ENCODE data around the gene ZSCAN22. TPM values are rescaled to one million over a fixed set of nuclear protein-coding genes. Genes with fewer than 3 reads are reported as not detected.
"Not testable (repeated sequence)": the region's sequence is repeated elsewhere in the genome, so short reads cannot be mapped to it uniquely, and the experiment has no call there.

ZSCAN22 gene
- total RNA-seq, 6 donors from 2014 or later, result 1.8 to 6.3 (median 3.7) TPM

GRCh38 chr19:58368561-58369360 lies 42.0 kb downstream of the ZSCAN22 start:
- Histone ChIP-seq H3K9me3 (no peaks in the 10 kb centered on the region), H3K27ac (no peak overlapping the region), H3K4me3 (no peak overlapping the region), H3K27me3 (no peaks in the 10 kb centered on the region), H3K36me3 (no peaks in the 10 kb centered on the region), H3K4me1 (peaks cover 0 to 12% (median 9%) of the 10 kb centered on the region in 4 donors)
- WGBS, 2 donors, result 90 to 91% methylated on average over 37 to 47 of the region's 68 CpGs
- peak in 1 of 2 donors; percentile 82 for DNase-seq
- TF ChIP-seq EP300 (IDR thresholded peaks at IDR 0.05), result no peak
- TF ChIP-seq CTCF (IDR thresholded peaks at IDR 0.05), result no peak
- TF ChIP-seq POLR2A (IDR thresholded peaks at IDR 0.05), result no peak
- TF ChIP-seq POLR2AphosphoS5 (IDR thresholded peaks at IDR 0.05), result no peak
- ATAC-seq (ENCODE audit: low FRiP score in 2 of 2), result peak in 1 of 2 donors; percentile 9

GRCh38 chr19:58372311-58373133 lies 45.7 kb downstream of the ZSCAN22 start:
- DNase-seq, result peak in 1 of 2 donors; percentile 72
- TF ChIP-seq CTCF (IDR thresholded peaks at IDR 0.05) (peak in 3 of 6 experiments; percentile 19 to 61 (median 37)), POLR2A (IDR thresholded peaks at IDR 0.05) (no peak)
- Histone ChIP-seq H3K4me3 (no peak overlapping the region), H3K27ac (peak overlapping the region in 3 of 4 donors; percentile 45 to 57 (median 48)), H3K9me3 (no peaks in the 10 kb centered on the region), H3K4me1 (peaks cover 0 to 13% (median 9%) of the 10 kb centered on the region in 4 donors), H3K36me3 (no peaks in the 10 kb centered on the region), H3K27me3 (no peaks in the 10 kb centered on the region)
- 58 to 59% methylated on average over 15 of the region's 15 CpGs for WGBS, 2 donors
- peak in 1 of 2 donors; percentile 89 for ATAC-seq (ENCODE audit: low FRiP score in 2 of 2)

GRCh38 chr19:58374200-58374599 lies 47.4 kb downstream of the ZSCAN22 start:
- Histone ChIP-seq H3K36me3 (no peaks in the 10 kb centered on the region), H3K4me3 (no peak overlapping the region), H3K4me1 (peaks cover 0 to 13% (median 11%) of the 10 kb centered on the region in 4 donors), H3K9me3 (no peaks in the 10 kb centered on the region), H3K27ac (no peak overlapping the region), H3K27me3 (no peaks in the 10 kb centered on the region)
- TF ChIP-seq POLR2AphosphoS5 (IDR thresholded peaks at IDR 0.05), result no peak
- no peak for TF ChIP-seq POLR2A (IDR thresholded peaks at IDR 0.05)
- TF ChIP-seq CTCF (IDR thresholded peaks at IDR 0.05), result no peak
- no peak for TF ChIP-seq EP300 (IDR thresholded peaks at IDR 0.05)
- WGBS, 2 donors, result 79 to 86% methylated on average over 4 of the region's 4 CpGs
- no peak for ATAC-seq (ENCODE audit: low FRiP score in 2 of 2)
- DNase-seq, result no peak

GRCh38 chr19:58376724-58377123 lies 49.9 kb downstream of the ZSCAN22 start:
- not testable (repeated sequence) for DNase-seq; H3K36me3 ChIP-seq; H3K4me3 ChIP-seq; H3K9me3 ChIP-seq; H3K27ac ChIP-seq; H3K27me3 ChIP-seq; ATAC-seq (ENCODE audit: low FRiP score in 2 of 2)
- 89 to 90% methylated on average over 7 of the region's 7 CpGs for WGBS, 2 donors
- peaks cover 10 to 30% (median 25%) of the 10 kb centered on the region in 4 donors for H3K4me1 ChIP-seq

GRCh38 chr19:58379246-58379645 lies 52.5 kb downstream of the ZSCAN22 start:
- Histone ChIP-seq H3K4me3 (no peak overlapping the region), H3K4me1 (peaks cover 16 to 30% (median 18%) of the 10 kb centered on the region in 4 donors), H3K36me3 (no peaks in the 10 kb centered on the region), H3K9me3 (no peaks in the 10 kb centered on the region), H3K27me3 (no peaks in the 10 kb centered on the region), H3K27ac (no peak overlapping the region)
- WGBS, 2 donors, result 95 to 97% methylated on average over 4 to 6 of the region's 6 CpGs
- DNase-seq, result no peak
- no peak for ATAC-seq (ENCODE audit: low FRiP score in 2 of 2)
- no peak for TF ChIP-seq CTCF (IDR thresholded peaks at IDR 0.05)
- TF ChIP-seq EP300 (IDR thresholded peaks at IDR 0.05), result no peak
- TF ChIP-seq POLR2AphosphoS5 (IDR thresholded peaks at IDR 0.05), result no peak
- no peak for TF ChIP-seq POLR2A (IDR thresholded peaks at IDR 0.05)
